ENCODE data around the gene ABO.
"Not testable (repeated sequence)": the region's sequence is repeated elsewhere in the genome, so short reads cannot be mapped to it uniquely, and the experiment has no call there.

The ABO gene

DNA sequence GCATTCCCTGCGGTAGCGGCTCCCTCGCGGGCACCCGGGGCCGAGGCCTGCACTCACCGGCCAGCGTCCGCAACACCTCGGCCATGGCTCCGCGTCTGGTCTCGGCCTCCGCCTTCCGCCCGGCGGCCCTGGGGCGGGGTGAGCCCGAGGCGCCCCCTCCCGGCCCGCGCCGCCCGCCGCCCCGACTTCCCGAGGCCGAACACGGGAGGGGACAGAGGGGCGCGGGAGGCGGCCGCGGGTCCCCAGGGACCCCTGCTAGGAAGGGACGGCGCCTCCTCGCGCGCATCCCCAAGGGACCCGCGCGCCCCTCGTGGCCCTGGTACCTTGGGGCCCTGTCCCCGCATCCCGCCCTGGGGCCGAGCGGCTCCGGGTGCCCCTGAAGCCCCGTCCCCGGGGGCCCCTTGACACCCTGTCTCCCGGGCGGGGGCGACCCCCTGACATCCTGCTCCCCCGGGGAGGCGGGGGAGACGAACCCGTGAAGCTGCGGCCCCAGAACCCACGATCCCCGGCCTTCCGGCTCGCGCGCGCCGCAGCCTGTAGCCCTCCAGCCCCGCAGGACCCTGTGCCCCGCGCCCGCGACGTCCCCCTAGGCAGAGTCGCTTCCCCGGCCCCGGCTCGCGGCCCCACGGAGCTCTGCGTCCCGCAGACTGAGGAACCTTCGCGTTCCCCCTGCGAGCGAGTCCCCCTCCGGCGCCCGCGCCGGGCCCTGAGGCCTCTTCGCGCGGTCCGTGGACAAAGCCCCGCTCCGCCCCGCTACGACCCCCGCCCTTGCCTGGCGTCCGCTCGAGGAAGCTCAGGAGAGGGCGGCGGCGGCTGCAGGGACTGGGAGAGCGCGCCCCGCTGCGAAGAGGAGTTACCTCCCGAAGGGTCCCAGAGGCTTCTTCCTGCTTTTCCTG is at the start of gene ABO:
Gene ABO, minus strand, starts transcription at position 97 of the 896 bp plus-strand sequence.
- peak; percentile 65 for DNase-seq

DNA sequence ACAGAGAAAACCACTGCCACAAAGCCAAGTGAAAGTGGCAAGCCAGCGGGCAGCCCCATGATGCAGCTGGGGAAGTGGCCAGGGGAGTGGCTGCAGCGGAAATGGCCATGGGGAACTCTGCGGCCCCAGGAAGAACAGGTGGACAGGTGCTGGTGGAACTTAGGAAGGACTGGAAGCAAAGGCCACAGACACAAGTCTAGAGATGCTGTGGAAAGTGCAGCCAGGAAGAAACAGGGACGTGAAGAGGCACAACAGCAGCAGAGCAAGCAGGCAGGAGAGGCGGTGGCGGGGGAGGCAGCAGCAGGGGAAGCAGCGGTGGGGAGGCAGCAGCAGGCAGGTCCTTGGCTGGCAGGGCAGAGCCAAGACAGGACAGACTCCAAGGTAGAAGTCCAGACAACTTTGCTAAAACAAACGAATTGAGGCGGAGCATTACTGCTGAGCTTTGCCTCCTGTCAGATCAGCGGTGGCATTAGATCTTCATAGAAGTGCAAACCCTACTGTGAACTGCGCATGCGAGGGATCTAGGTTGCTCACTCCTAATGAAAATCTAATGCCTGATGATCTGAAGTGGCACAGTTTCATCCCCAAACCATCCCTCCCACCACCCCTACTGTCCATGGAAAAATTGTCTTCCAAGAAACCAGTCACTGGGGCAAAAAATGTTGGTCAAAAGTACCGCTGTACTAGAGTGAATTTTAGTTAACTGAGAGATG is 49.1 kb upstream of the ABO start:
- DNase-seq = no peak

DNA sequence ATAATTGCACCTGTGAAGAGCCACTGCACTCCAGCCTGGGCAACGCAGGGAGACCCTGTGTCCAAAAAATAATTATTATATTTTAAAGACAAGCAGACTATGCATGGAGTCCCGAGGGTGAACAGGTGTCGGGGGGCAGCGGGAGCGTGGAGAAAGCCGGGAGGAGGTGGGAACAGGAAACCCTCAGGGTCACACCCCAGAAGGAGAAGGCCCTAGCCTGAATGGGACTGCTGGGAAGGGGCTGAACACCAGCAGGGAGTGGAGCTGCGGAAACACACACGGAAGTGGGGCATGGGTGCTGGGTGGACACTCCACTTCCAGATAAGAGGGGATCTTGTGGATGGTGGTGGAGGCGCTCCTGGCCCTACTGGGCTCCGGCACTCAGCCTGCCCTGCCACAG is 48.2 kb upstream of the ABO start:
- no peak for DNase-seq

DNA sequence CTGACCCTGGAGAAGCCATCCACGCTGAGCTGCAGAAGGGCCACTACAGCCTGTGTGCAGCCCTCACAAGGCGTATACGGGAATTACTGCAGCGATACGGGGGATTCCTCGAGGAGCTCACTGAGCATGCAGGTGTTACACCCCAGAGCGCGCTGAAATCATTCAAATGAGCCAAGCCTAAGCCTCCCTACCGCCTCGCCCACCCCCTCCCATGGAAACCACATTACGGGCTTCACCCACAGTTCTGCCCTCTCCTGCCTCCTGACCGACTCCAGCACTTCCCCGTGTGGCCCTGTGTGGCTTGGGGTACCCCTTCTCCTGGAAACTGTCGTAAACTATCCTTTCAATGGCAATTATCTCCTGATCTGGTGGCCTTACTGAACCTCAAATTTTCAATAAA is 47.7 kb upstream of the ABO start:
- no peak for DNase-seq

- no peak for DNase-seq
These were observed 46.5 kb upstream of the ABO start for GRCh38 chr9:133321411-133321935.

DNA sequence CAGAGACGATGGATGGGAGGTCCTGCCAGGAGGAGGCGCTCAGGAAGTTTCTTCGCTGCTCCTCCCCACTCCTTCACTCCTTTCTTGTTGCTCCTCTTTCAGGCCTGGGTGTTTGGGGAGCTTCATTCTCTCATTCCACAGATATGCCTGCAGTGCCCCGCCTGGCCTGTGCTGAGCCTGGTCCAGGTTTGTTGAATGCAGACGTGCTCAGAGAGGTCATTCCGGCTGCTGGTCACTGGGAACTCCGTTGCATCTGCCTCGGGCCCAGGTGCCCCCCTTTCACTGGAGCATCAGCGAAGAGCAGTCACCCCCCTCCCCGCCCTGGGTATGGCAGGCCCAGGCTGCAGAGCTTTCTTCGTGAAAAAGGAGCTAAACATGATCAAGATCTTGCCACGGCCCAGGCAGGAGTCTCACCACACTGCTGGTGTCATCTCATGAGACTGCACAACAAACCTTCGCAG is 45.5 kb upstream of the ABO start:
- no peak for DNase-seq

DNA sequence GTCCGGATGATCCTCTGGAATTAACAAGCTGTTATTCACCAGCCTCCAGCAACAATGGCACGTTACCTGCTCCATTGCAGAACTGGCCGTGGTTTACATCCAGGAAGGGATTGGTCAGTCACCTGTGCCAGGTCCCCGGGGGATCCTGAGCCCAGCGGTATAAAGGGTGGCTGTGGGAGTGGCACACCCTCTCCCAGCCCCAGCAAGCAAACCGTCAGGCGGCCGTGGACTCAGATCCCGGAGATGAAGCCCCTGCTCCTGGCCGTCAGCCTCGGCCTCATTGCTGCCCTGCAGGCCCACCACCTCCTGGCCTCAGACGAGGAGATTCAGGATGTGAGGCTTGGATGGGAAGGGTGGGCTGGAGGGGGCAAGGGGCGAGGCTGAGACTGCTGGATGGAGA is 42.5 kb upstream of the ABO start:
- not testable (repeated sequence) for DNase-seq

GRCh38 chr9:133315997-133316396 is 41.0 kb upstream of the ABO start:
- no peak for DNase-seq

DNA sequence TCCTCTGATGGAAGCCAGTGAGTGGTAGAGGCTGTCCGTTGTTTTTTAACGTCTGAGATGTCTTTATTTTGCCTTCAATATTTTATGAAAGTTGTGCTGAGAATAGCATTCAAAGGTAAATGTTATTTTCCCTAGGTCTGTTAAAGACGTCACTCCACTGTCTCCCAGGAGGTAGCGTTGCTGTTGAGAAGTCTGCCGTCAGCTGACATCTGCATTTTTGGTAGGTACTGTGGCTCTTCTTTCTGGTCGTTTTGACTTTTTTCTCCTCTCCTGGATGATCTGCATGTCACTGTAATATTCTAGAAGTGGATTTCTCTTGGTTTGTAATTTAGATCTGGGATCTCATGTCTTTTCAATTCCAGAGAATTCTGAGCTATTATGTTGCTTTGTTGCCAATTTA is 34.6 kb upstream of the ABO start:
- no peak for DNase-seq

DNA sequence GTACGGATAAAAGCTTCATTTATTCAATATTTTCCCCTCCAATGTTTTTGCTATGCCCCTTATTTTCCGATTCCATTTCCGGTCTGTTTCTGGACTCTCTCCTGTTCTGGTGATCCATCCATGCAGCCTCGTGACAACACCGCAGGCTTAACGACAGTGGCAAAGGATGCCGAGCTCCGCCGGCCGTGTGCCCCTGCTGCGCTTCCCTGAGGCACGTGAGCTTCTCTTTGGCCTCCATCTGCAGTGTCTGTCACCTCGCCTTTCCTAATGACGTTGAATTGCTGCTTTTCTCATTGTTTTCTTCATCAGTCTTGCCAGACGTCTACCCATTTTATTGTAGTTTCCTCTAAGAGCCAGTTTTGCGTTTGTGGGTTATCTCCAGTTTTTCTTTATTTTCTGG is 32.3 kb upstream of the ABO start:
- DNase-seq = no peak

GRCh38 chr9:133306242-133307204 is 31.5 kb upstream of the ABO start:
- DNase-seq = no peak

- DNase-seq = no peak
These were observed 30.7 kb upstream of the ABO start for GRCh38 chr9:133305731-133306130.

- DNase-seq = no peak
These were observed 29.7 kb upstream of the ABO start for GRCh38 chr9:133304477-133305377.

DNA sequence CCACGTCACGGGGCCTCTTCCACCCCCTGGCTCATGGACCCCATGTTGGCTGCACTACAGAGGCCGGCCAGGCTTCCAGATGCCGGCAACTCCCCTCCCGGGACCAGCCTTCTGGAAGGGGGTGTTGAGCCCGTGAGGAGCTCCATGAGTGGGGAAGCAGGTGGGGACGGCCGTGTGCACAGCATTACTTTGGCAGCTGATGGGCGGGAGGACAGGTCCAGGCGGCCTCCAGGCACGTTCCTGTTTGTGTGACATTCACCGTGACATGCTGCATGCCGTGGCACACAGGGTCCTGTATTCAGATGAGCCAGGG is 29.1 kb upstream of the ABO start:
- DNase-seq = no peak

DNA sequence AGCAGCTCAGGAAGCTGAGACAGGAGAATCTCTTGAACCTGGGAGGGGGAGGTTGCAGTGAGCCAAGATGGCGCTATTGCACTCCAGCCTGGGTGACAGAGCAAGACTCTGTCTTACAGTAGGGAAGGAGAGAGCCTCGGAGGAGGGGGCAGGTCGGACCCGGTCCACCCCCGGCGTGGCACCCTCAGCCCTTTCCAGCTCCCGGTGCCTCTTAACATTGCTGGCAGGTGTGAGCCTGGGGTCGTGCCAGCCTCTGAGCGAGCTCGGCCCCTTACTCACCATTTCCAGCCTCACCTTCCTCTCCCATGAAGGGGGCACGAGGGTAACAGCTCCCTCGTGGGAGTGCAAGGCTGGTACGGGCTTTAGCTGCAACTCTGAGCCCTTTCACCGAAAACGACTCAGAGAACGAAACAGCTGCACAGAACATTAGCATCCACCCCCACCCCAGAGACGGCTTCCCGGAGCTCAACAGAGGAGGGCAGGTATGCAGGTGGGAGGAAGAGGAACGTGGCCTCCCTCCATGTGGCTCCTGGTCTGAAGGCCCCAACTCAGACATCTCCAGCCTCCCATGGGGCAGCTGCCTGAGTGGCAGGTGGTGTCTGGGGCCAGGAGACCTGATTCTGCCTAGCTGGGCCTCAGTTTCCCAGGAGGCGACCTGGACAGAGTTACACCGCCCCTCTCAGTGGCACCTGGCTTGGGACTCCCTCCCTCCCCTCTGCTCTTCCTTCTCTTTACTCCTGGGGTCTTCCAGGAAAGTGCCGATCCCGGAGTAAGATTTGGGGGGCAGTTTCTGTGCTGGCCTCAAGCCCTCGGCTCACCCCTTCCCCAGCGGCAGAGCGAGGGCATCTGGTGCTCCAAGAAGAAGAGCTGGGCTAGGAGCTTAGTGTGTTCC is 28.5 kb upstream of the ABO start:
- DNase-seq = no peak

- DNase-seq = no peak
These were observed 26.5 kb upstream of the ABO start for GRCh38 chr9:133301253-133302230.

- DNase-seq = not testable (repeated sequence)
These were observed 25.0 kb upstream of the ABO start for GRCh38 chr9:133299996-133300395.

- DNase-seq = no peak
These were observed 19.3 kb upstream of the ABO start for GRCh38 chr9:133294257-133294656.

GRCh38 chr9:133290751-133291302 is 15.8 kb upstream of the ABO start:
- DNase-seq = no peak

Measured in retina (tissue), 1 donor.